Kidney tubule cell (primary cell): ENCODE data around the gene CFAP92.

Experiments used
- DNase-seq: peaks from one replicate; pipeline ENCODE4 v3.0.0-alpha.2; 2018; ENCODE audit warnings: low spot score

CFAP92 gene

DNA sequence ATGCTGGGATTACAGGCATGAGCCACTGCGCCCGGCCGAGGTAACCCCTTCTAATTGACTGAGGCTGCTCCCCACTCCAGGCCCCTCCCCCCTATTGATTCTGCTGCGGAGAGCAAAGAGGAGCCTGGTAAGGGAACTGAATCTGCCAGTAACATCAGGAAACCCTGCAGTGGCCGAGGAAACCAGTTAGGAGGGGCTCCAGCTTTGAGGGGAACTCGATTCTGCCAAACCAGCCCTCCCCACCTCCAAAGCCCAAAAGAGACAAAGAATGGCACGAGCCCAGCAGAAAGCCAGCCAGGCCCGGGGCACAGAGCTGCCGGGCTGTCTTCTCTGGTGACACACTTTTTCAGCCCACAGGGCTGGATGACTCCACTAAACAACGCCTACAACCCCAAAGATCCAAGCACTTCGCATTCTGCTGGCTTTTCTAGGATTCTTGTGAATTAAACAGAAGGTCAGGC is 129.5 kb downstream of the CFAP92 start:
- no peak for DNase-seq

GRCh38 chr3:128863560-128863959 is 130.3 kb downstream of the CFAP92 start:
- no peak for DNase-seq

DNA sequence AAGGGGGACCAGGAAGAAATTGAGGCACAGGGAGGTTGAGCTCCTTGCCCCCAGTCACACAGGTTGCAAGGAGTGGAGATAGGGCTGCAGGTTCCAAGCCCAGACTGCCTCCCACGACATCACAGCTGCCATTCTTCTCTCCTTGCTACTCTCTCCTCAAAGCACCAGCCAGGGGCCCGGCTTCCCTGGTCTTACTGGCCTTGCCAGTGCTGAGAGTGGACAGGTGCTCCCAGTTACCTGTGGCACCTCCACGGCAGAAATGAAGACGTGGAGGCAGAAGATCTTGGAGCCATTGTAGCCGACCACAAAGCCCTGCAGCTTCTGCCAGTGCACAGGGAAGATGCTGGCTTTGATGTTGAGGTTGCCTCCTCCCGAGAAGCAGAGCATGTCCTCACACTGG is 132.4 kb downstream of the CFAP92 start:
- no peak for DNase-seq
